HG03280 (cell line): Measurements from ENCODE around the gene ZDHHC13.
A peak's percentile ranks its signal among the peaks of the same experiment; 100 is the strongest.

Experiments
- ATAC-seq: cut with Tn5 transposase; IDR thresholded peaks from one replicate; pipeline ENCODE4 v1.9.1; 2021; ENCODE audit warnings: mild to moderate bottlenecking, moderate library complexity; ENCODE audit not compliant: unreplicated experiment

The ZDHHC13 gene

GRCh38 chr11:19116971-19117759 is at the start of gene ZDHHC13:
TSS of gene ZDHHC13 (plus strand) at chr11:19117168. CDS start at chr11:19117250, 82 bp downstream.
- ATAC-seq: peak; percentile 98

- ATAC-seq: peak; percentile 97
These were observed 45.7 kb upstream of the ZDHHC13 start for GRCh38 chr11:19071255-19071654.

GRCh38 chr11:19072464-19072863 is 44.5 kb upstream of the ZDHHC13 start:
- ATAC-seq: no peak

GRCh38 chr11:19073454-19074415 is 43.2 kb upstream of the ZDHHC13 start:
- no peak for ATAC-seq

- ATAC-seq: no peak
These were observed 41.3 kb upstream of the ZDHHC13 start for GRCh38 chr11:19075636-19076035.

- no peak for ATAC-seq
These were observed 40.0 kb upstream of the ZDHHC13 start for GRCh38 chr11:19076744-19077589.

GRCh38 chr11:19077965-19078364 is 39.0 kb upstream of the ZDHHC13 start:
- no peak for ATAC-seq

- ATAC-seq: no peak
These were observed 37.1 kb upstream of the ZDHHC13 start for GRCh38 chr11:19079643-19080440.

- no peak for ATAC-seq
These were observed 36.4 kb upstream of the ZDHHC13 start for GRCh38 chr11:19080579-19080993.

GRCh38 chr11:19083166-19083565 is 33.8 kb upstream of the ZDHHC13 start:
- ATAC-seq: no peak

- ATAC-seq: no peak
These were observed 32.2 kb upstream of the ZDHHC13 start for GRCh38 chr11:19084661-19085315.

- ATAC-seq: no peak
These were observed 29.3 kb upstream of the ZDHHC13 start for GRCh38 chr11:19087658-19088057.

- no peak for ATAC-seq
These were observed 28.2 kb upstream of the ZDHHC13 start for GRCh38 chr11:19088791-19089190.

- ATAC-seq: no peak
These were observed 27.5 kb upstream of the ZDHHC13 start for GRCh38 chr11:19089421-19089820.

- ATAC-seq: no peak
These were observed 25.6 kb upstream of the ZDHHC13 start for GRCh38 chr11:19091366-19091765.

- no peak for ATAC-seq
These were observed 24.6 kb upstream of the ZDHHC13 start for GRCh38 chr11:19092342-19092741.

GRCh38 chr11:19092850-19093249 is 24.1 kb upstream of the ZDHHC13 start:
- ATAC-seq: no peak

- ATAC-seq: no peak
These were observed 23.0 kb upstream of the ZDHHC13 start for GRCh38 chr11:19093976-19094375.

- no peak for ATAC-seq
These were observed 22.1 kb upstream of the ZDHHC13 start for GRCh38 chr11:19094859-19095258.
